Muscle layer of colon (tissue), 2 donors: Measurements from ENCODE around the gene PRM1.
"Not testable (repeated sequence)": the region's sequence is repeated elsewhere in the genome, so short reads cannot be mapped to it uniquely, and the experiment has no call there.

Experiments used
- H3K27ac ChIP-seq: one replicate; pipeline ENCODE4 v1.7.0; 2013; ENCODE audit warnings: low read depth, mild to moderate bottlenecking, low read length, moderate library complexity
- H3K27me3 ChIP-seq, 2 donors: one replicate each; pipeline ENCODE4 v1.7.0; 2013; ENCODE audit warnings: low read length in 2 of 2, mild to moderate bottlenecking in 2 of 2; ENCODE audit not compliant: insufficient read depth in 2 of 2, control insufficient read depth in 1 of 2
- H3K36me3 ChIP-seq: one replicate; pipeline ENCODE4 v1.7.0; 2013; ENCODE audit warnings: mild to moderate bottlenecking, low read length; ENCODE audit not compliant: insufficient read depth
- H3K4me1 ChIP-seq: one replicate; pipeline ENCODE4 v1.7.0; 2013; ENCODE audit warnings: mild to moderate bottlenecking, low read length; ENCODE audit not compliant: insufficient read depth
- H3K4me3 ChIP-seq, 2 donors: one replicate each; pipeline ENCODE4 v1.7.0; 2013; ENCODE audit warnings: low read length in 2 of 2, low read depth in 1 of 2, mild to moderate bottlenecking in 1 of 2, moderate library complexity in 1 of 2
- H3K9ac ChIP-seq: one replicate; pipeline ENCODE4 v1.7.0; 2013; ENCODE audit warnings: low read length
- H3K9me3 ChIP-seq: one replicate; pipeline ENCODE4 v1.7.0; 2013; ENCODE audit warnings: mild to moderate bottlenecking, low read length
- donor health status: abdominal sarcoma.
- donor health status: Adenocarcinoma of cecum.

The PRM1 gene

GRCh38 chr16:11301645-11302501 lies 20.7 kb upstream of the PRM1 start:
- Histone ChIP-seq H3K36me3 (no peaks in the 10 kb centered on the region), H3K4me3 (no peak overlapping the region), H3K9me3 (no peaks in the 10 kb centered on the region), H3K27ac (no peak overlapping the region), H3K4me1 (peaks cover 11% of the 10 kb centered on the region), H3K27me3 (no peaks in the 10 kb centered on the region), H3K9ac (no peak overlapping the region)

GRCh38 chr16:11300560-11300892 lies 19.4 kb upstream of the PRM1 start:
- H3K9ac ChIP-seq: no peak overlapping the region
- H3K36me3 ChIP-seq: no peaks in the 10 kb centered on the region
- H3K27me3 ChIP-seq: no peaks in the 10 kb centered on the region
- H3K27ac ChIP-seq: no peak overlapping the region
- H3K4me3 ChIP-seq: no peak overlapping the region
- no peaks in the 10 kb centered on the region for H3K9me3 ChIP-seq
- H3K4me1 ChIP-seq: peaks cover 15% of the 10 kb centered on the region

DNA sequence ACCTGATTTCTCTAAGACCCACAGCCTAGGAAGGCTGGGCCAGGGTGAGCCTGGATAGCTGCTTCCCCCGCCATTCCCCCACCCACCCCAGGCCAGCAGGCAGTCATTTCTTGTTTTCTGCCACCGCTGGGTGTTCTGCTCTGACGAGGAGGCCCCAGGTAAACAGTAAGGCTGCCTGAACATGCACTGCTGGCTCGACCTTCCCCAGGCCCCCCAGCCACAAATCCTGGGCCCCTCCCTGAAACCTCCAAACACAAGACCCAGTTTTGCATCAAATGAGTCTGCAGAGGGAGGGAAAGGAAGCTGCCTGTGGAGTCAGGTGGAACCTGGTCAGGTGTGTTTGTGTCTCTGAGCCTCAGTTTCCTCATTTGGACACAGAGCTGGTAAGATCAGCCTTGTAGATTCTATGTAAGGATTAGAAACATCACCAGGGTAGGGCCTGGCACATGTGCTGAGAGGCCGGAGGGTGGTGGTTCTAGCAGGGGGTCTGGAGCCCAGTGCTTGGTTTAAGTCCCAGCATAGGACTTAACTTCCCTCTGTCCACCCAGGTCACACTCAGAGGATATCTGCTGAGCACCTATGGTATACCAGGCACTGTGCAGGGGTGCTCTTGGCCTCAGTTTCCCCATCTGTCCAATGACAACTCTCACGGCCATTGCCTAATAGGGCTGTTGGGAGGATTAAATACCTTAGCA lies 18.9 kb upstream of the PRM1 start:
- Histone ChIP-seq H3K27me3 (no peaks in the 10 kb centered on the region), H3K36me3 (no peaks in the 10 kb centered on the region), H3K4me3 (no peak overlapping the region), H3K27ac (no peak overlapping the region), H3K9ac (no peak overlapping the region), H3K4me1 (peaks cover 15% of the 10 kb centered on the region), H3K9me3 (no peaks in the 10 kb centered on the region)

DNA sequence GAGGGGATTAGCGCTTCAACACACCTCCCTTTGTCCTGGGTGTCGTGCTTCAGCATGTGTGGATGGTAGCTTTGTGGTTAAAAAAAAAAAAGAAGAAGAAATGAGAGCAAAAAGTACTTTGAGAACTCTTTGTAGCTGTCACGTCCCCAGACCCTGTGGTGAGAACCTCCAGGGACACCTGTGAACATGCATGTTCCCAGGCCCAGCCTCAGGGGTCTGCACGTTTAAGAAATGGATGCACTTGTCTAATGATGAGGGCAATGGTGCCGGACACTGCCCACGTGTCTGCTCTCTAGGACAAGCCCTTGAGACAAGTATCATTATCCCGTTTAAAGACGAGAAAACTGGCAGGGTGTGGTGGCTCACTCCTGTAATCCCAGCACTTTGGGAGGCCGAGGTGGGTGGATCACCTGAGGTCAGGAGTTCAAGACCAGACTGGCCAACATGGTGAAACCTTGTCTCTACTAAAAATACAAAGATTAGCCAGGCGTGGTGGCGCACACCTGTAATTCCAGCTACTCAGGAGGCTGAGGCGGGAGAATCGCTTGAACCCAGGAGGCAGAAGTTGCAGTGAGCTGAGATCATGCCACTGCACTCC lies 17.9 kb upstream of the PRM1 start:
- H3K36me3 ChIP-seq, H3K9ac ChIP-seq, H3K4me3 ChIP-seq, H3K27ac ChIP-seq, H3K27me3 ChIP-seq, H3K9me3 ChIP-seq: not testable (repeated sequence)
- peaks cover 15% of the 10 kb centered on the region for H3K4me1 ChIP-seq

GRCh38 chr16:11298143-11298900 lies 17.2 kb upstream of the PRM1 start:
- Histone ChIP-seq H3K9me3 (no peaks in the 10 kb centered on the region), H3K27ac (peak overlapping the region; percentile 62), H3K27me3 (no peaks in the 10 kb centered on the region), H3K4me3 (no peak overlapping the region), H3K9ac (no peak overlapping the region), H3K4me1 (peaks cover 15% of the 10 kb centered on the region), H3K36me3 (no peaks in the 10 kb centered on the region)

- peak overlapping the region; percentile 62 for H3K27ac ChIP-seq
Observed at GRCh38 chr16:11297492-11298142, 16.5 kb upstream of the PRM1 start.

GRCh38 chr16:11296706-11297491 lies 15.8 kb upstream of the PRM1 start:
- Histone ChIP-seq H3K9ac (no peak overlapping the region), H3K4me1 (peaks cover 15% of the 10 kb centered on the region), H3K36me3 (no peaks in the 10 kb centered on the region), H3K27me3 (no peaks in the 10 kb centered on the region), H3K9me3 (no peaks in the 10 kb centered on the region), H3K4me3 (peak overlapping the region in 1 of 2 donors; percentile 29), H3K27ac (no peak overlapping the region)

More at GRCh38 chr16:11297492-11298142, 16.5 kb upstream of the PRM1 start:
- Histone ChIP-seq H3K9me3 (no peaks in the 10 kb centered on the region), H3K36me3 (no peaks in the 10 kb centered on the region), H3K9ac (no peak overlapping the region), H3K4me1 (peaks cover 15% of the 10 kb centered on the region), H3K4me3 (peak overlapping the region in 1 of 2 donors; percentile 29), H3K27me3 (no peaks in the 10 kb centered on the region)

- Histone ChIP-seq H3K9ac (no peak overlapping the region), H3K27ac (no peak overlapping the region), H3K9me3 (no peaks in the 10 kb centered on the region), H3K4me1 (peaks cover 15% of the 10 kb centered on the region), H3K27me3 (no peaks in the 10 kb centered on the region), H3K36me3 (no peaks in the 10 kb centered on the region), H3K4me3 (no peak overlapping the region)
Observed at GRCh38 chr16:11296351-11296705, 15.2 kb upstream of the PRM1 start.

DNA sequence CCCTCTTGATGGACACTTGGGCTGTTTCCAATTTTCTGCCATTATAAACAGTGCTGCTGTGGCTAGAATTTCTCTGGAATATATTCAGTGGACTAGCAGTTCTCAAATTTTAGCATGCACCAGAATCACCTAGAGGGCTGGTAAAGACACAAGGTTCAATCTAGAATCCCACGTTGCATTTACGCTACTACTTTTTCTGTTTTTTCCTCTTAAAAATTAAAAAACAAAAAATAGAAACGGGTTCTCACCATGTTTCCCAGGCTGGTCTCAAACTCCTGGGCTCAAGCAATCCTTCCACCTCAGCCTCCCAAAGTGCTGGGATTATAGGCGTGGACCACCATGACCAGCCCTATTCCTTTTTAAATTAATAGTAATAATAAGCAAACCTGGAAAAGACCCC lies 14.5 kb upstream of the PRM1 start:
- H3K4me1 ChIP-seq: peaks cover 15% of the 10 kb centered on the region
- H3K36me3 ChIP-seq: no peaks in the 10 kb centered on the region
- H3K9me3 ChIP-seq: no peaks in the 10 kb centered on the region
- no peak overlapping the region for H3K4me3 ChIP-seq
- no peaks in the 10 kb centered on the region for H3K27me3 ChIP-seq
- no peak overlapping the region for H3K27ac ChIP-seq
- no peak overlapping the region for H3K9ac ChIP-seq

GRCh38 chr16:11292076-11292748 lies 11.1 kb upstream of the PRM1 start:
- Histone ChIP-seq H3K9me3 (no peaks in the 10 kb centered on the region), H3K9ac (no peak overlapping the region), H3K27ac (no peak overlapping the region), H3K36me3 (no peaks in the 10 kb centered on the region), H3K4me1 (peaks cover 7% of the 10 kb centered on the region), H3K27me3 (no peaks in the 10 kb centered on the region), H3K4me3 (no peak overlapping the region)
